ENCODE data around the gene SNX19.

Gene SNX19

GRCh38 chr11:130911306-130911705 is 5.0 kb downstream of the SNX19 start:
- no peaks in the 10 kb centered on the region for H3K27me3 ChIP-seq (ENCODE audit: control insufficient read depth in 1 of 2, insufficient read depth in 1 of 2, low read length in 2 of 2)
- H3K4me2 ChIP-seq (ENCODE audit: low read length, poor library complexity, severe bottlenecking): no peak overlapping the region
- H3K23ac ChIP-seq (ENCODE audit: low read length in 2 of 2): no peak overlapping the region
- no peak overlapping the region for H2BK5ac ChIP-seq (ENCODE audit: low read depth, low read length, poor library complexity, severe bottlenecking)
- no peak overlapping the region for H3K18ac ChIP-seq (ENCODE audit: low read depth in 1 of 2, low read length in 2 of 2)
- no peak overlapping the region for H2BK15ac ChIP-seq (ENCODE audit: low read depth, poor library complexity, severe bottlenecking)
- H3K36me3 ChIP-seq (ENCODE audit: control insufficient read depth in 1 of 2, insufficient read depth in 2 of 2, low read depth in 1 of 2, low read length in 2 of 2): peaks cover 25 to 83% of the 10 kb centered on the region in 2 experiments
- H3K79me1 ChIP-seq (replicated peaks; ENCODE audit: low read length, poor library complexity, severe bottlenecking): peaks cover 40% of the 10 kb centered on the region
- H2BK120ac ChIP-seq (ENCODE audit: low read depth, low read length): no peak overlapping the region
- no peaks in the 10 kb centered on the region for H3K9me3 ChIP-seq (ENCODE audit: control insufficient read depth, low read length)
- no peak overlapping the region for H2BK12ac ChIP-seq (ENCODE audit: low read length in 2 of 2)
- H3K9ac ChIP-seq (ENCODE audit: low read length): no peak overlapping the region
- no peak overlapping the region for H4K8ac ChIP-seq (ENCODE audit: low read length)
- no peak for DNase-seq
- WGBS: 96% methylated on average over 11 of the region's 11 CpGs
- H4K91ac ChIP-seq (ENCODE audit: low read length): no peak overlapping the region
- peaks cover 11% of the 10 kb centered on the region for H3K4me1 ChIP-seq (ENCODE audit: control insufficient read depth, insufficient read depth, low read depth, low read length)
- no peak overlapping the region for H2AK5ac ChIP-seq (ENCODE audit: low read length, severe bottlenecking)
- no peak overlapping the region for H3K4ac ChIP-seq (ENCODE audit: low read depth in 1 of 2, low read length in 2 of 2)
- H2AFZ ChIP-seq (ENCODE audit: low read depth, low read length): no peak overlapping the region
- no peak overlapping the region for H3K27ac ChIP-seq (ENCODE audit: low read length, poor library complexity, severe bottlenecking)
- H3K14ac ChIP-seq (ENCODE audit: low read length in 2 of 2): no peak overlapping the region
- no peak overlapping the region for H3K4me3 ChIP-seq (ENCODE audit: insufficient read depth in 1 of 2, low read depth in 1 of 2, low read length in 2 of 2)

- Histone ChIP-seq H3K4me2 (ENCODE audit: low read length, poor library complexity, severe bottlenecking) (no peak overlapping the region), H3K79me1 (replicated peaks; ENCODE audit: low read length, poor library complexity, severe bottlenecking) (peaks cover 32% of the 10 kb centered on the region), H3K4me3 (ENCODE audit: insufficient read depth in 1 of 2, low read depth in 1 of 2, low read length in 2 of 2) (peak overlapping the region in 1 of 2 experiments; percentile 26), H2BK12ac (ENCODE audit: low read length in 2 of 2) (no peak overlapping the region), H2AK5ac (ENCODE audit: low read length, severe bottlenecking) (no peak overlapping the region), H3K23ac (ENCODE audit: low read length in 2 of 2) (no peak overlapping the region), H4K8ac (ENCODE audit: low read length) (no peak overlapping the region), H3K36me3 (ENCODE audit: control insufficient read depth in 1 of 2, insufficient read depth in 2 of 2, low read depth in 1 of 2, low read length in 2 of 2) (peaks cover 26 to 91% of the 10 kb centered on the region in 2 experiments), H2BK15ac (ENCODE audit: low read depth, poor library complexity, severe bottlenecking) (no peak overlapping the region), H3K4ac (ENCODE audit: low read depth in 1 of 2, low read length in 2 of 2) (no peak overlapping the region), H4K91ac (ENCODE audit: low read length) (no peak overlapping the region), H2AFZ (ENCODE audit: low read depth, low read length) (no peak overlapping the region), H3K27ac (ENCODE audit: low read length, poor library complexity, severe bottlenecking) (peak overlapping the region; percentile 69), H3K4me1 (ENCODE audit: control insufficient read depth, insufficient read depth, low read depth, low read length) (peaks cover 4% of the 10 kb centered on the region), H3K18ac (ENCODE audit: low read depth in 1 of 2, low read length in 2 of 2) (no peak overlapping the region), H3K9ac (ENCODE audit: low read length) (peak overlapping the region; percentile 34), H2BK5ac (ENCODE audit: low read depth, low read length, poor library complexity, severe bottlenecking) (no peak overlapping the region), H3K9me3 (ENCODE audit: control insufficient read depth, low read length) (no peaks in the 10 kb centered on the region), H3K27me3 (ENCODE audit: control insufficient read depth in 1 of 2, insufficient read depth in 1 of 2, low read length in 2 of 2) (no peaks in the 10 kb centered on the region), H3K14ac (ENCODE audit: low read length in 2 of 2) (no peak overlapping the region), H2BK120ac (ENCODE audit: low read depth, low read length) (no peak overlapping the region)
- WGBS: 17% methylated on average over 1 of the region's 1 CpG
- peak; percentile 77 for DNase-seq
Observed at GRCh38 chr11:130909650-130910049, 6.6 kb downstream of the SNX19 start.

GRCh38 chr11:130908770-130909625 is 7.3 kb downstream of the SNX19 start:
- H3K4me2 ChIP-seq (ENCODE audit: low read length, poor library complexity, severe bottlenecking): no peak overlapping the region
- H2BK15ac ChIP-seq (ENCODE audit: low read depth, poor library complexity, severe bottlenecking): no peak overlapping the region
- H3K79me1 ChIP-seq (replicated peaks; ENCODE audit: low read length, poor library complexity, severe bottlenecking): peaks cover 29% of the 10 kb centered on the region
- H3K27ac ChIP-seq (ENCODE audit: low read length, poor library complexity, severe bottlenecking): peak overlapping the region; percentile 69
- H3K9ac ChIP-seq (ENCODE audit: low read length): peak overlapping the region; percentile 34
- H3K4ac ChIP-seq (ENCODE audit: low read depth in 1 of 2, low read length in 2 of 2): no peak overlapping the region
- no peak overlapping the region for H2BK5ac ChIP-seq (ENCODE audit: low read depth, low read length, poor library complexity, severe bottlenecking)
- H2BK120ac ChIP-seq (ENCODE audit: low read depth, low read length): no peak overlapping the region
- no peak overlapping the region for H4K91ac ChIP-seq (ENCODE audit: low read length)
- H3K4me3 ChIP-seq (ENCODE audit: insufficient read depth in 1 of 2, low read depth in 1 of 2, low read length in 2 of 2): peak overlapping the region in 1 of 2 experiments; percentile 26
- no peak overlapping the region for H3K23ac ChIP-seq (ENCODE audit: low read length in 2 of 2)
- peaks cover 2% of the 10 kb centered on the region for H3K4me1 ChIP-seq (ENCODE audit: control insufficient read depth, insufficient read depth, low read depth, low read length)
- H3K27me3 ChIP-seq (ENCODE audit: control insufficient read depth in 1 of 2, insufficient read depth in 1 of 2, low read length in 2 of 2): no peaks in the 10 kb centered on the region
- H2AFZ ChIP-seq (ENCODE audit: low read depth, low read length): no peak overlapping the region
- WGBS: 75% methylated on average over 4 of the region's 4 CpGs
- no peaks in the 10 kb centered on the region for H3K9me3 ChIP-seq (ENCODE audit: control insufficient read depth, low read length)
- H4K8ac ChIP-seq (ENCODE audit: low read length): no peak overlapping the region
- peak overlapping the region in 1 of 2 experiments; percentile 30 for H3K18ac ChIP-seq (ENCODE audit: low read depth in 1 of 2, low read length in 2 of 2)
- DNase-seq: peak; percentile 89
- no peak overlapping the region for H3K14ac ChIP-seq (ENCODE audit: low read length in 2 of 2)
- peak overlapping the region; percentile 27 for H2AK5ac ChIP-seq (ENCODE audit: low read length, severe bottlenecking)
- H2BK12ac ChIP-seq (ENCODE audit: low read length in 2 of 2): no peak overlapping the region
- H3K36me3 ChIP-seq (ENCODE audit: control insufficient read depth in 1 of 2, insufficient read depth in 2 of 2, low read depth in 1 of 2, low read length in 2 of 2): peaks cover 19 to 91% of the 10 kb centered on the region in 2 experiments

GRCh38 chr11:130908061-130908460 is 8.2 kb downstream of the SNX19 start:
- Histone ChIP-seq H3K23ac (ENCODE audit: low read length in 2 of 2) (no peak overlapping the region), H3K79me1 (replicated peaks; ENCODE audit: low read length, poor library complexity, severe bottlenecking) (peaks cover 28% of the 10 kb centered on the region), H3K4ac (ENCODE audit: low read depth in 1 of 2, low read length in 2 of 2) (no peak overlapping the region), H2BK120ac (ENCODE audit: low read depth, low read length) (no peak overlapping the region), H3K9me3 (ENCODE audit: control insufficient read depth, low read length) (no peaks in the 10 kb centered on the region), H3K4me1 (ENCODE audit: control insufficient read depth, insufficient read depth, low read depth, low read length) (peaks cover 2% of the 10 kb centered on the region), H3K14ac (ENCODE audit: low read length in 2 of 2) (no peak overlapping the region), H3K27me3 (ENCODE audit: control insufficient read depth in 1 of 2, insufficient read depth in 1 of 2, low read length in 2 of 2) (no peaks in the 10 kb centered on the region), H4K8ac (ENCODE audit: low read length) (no peak overlapping the region), H3K18ac (ENCODE audit: low read depth in 1 of 2, low read length in 2 of 2) (no peak overlapping the region), H2BK5ac (ENCODE audit: low read depth, low read length, poor library complexity, severe bottlenecking) (no peak overlapping the region), H3K4me2 (ENCODE audit: low read length, poor library complexity, severe bottlenecking) (no peak overlapping the region), H2BK15ac (ENCODE audit: low read depth, poor library complexity, severe bottlenecking) (no peak overlapping the region), H2AK5ac (ENCODE audit: low read length, severe bottlenecking) (no peak overlapping the region), H3K36me3 (ENCODE audit: control insufficient read depth in 1 of 2, insufficient read depth in 2 of 2, low read depth in 1 of 2, low read length in 2 of 2) (peaks cover 21 to 90% of the 10 kb centered on the region in 2 experiments), H3K27ac (ENCODE audit: low read length, poor library complexity, severe bottlenecking) (no peak overlapping the region), H2BK12ac (ENCODE audit: low read length in 2 of 2) (peak overlapping the region in 1 of 2 experiments; percentile 21), H4K91ac (ENCODE audit: low read length) (no peak overlapping the region), H2AFZ (ENCODE audit: low read depth, low read length) (no peak overlapping the region), H3K4me3 (ENCODE audit: insufficient read depth in 1 of 2, low read depth in 1 of 2, low read length in 2 of 2) (no peak overlapping the region), H3K9ac (ENCODE audit: low read length) (peak overlapping the region; percentile 30)
- 93% methylated on average over 6 of the region's 6 CpGs for WGBS
- DNase-seq: no peak
